Measurements from ENCODE around the gene GLTPD2.
"Not testable (repeated sequence)": the region's sequence is repeated elsewhere in the genome, so short reads cannot be mapped to it uniquely, and the experiment has no call there.

DNA sequence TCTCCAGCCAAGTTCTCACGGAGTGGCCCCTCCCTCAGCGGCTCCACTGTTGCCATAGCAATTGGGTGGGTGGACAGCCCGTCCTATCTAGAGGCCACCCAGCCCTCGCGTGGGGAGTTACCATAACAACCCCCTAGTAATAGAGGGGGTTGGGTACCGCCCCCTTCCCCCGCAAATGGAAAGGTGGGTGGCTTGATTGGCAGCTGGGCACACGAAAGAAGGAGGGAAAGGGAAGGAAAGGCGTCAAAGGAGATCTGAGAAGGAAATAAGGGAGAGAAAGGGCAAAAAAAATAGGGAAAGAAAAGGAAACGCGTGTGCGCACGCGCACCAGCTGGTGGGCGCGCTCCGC, 44.0 kb downstream of the GLTPD2 start:
- TF ChIP-seq POLR2AphosphoS5 (IDR thresholded peaks at IDR 0.05; ENCODE audit: low read depth); EZH2 (IDR thresholded peaks at IDR 0.05; ENCODE audit: low read depth, unreplicated experiment); EZH2phosphoT487 (IDR thresholded peaks at IDR 0.05; ENCODE audit: unreplicated experiment); CTCF (conservative IDR thresholded peaks at IDR 0.05; ENCODE audit: low read depth in 2 of 2); STAT1 (IDR thresholded peaks at IDR 0.05; ENCODE audit: unreplicated experiment); NANOG (IDR thresholded peaks at IDR 0.05; ENCODE audit: borderline replicate concordance); CREB1 (CRISPR knock-in tag; IDR thresholded peaks at IDR 0.05; ENCODE audit: low read depth); JUNB (IDR thresholded peaks at IDR 0.05; ENCODE audit: unreplicated experiment); ZNF114 (CRISPR knock-in tag; IDR thresholded peaks at IDR 0.05): not testable (repeated sequence)
- TF ChIP-seq, protein P1, sequence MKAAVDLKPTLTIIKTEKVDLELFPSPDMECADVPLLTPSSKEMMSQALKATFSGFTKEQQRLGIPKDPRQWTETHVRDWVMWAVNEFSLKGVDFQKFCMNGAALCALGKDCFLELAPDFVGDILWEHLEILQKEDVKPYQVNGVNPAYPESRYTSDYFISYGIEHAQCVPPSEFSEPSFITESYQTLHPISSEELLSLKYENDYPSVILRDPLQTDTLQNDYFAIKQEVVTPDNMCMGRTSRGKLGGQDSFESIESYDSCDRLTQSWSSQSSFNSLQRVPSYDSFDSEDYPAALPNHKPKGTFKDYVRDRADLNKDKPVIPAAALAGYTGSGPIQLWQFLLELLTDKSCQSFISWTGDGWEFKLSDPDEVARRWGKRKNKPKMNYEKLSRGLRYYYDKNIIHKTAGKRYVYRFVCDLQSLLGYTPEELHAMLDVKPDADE (IDR thresholded peaks at IDR 0.05): not testable (repeated sequence)
- TF ChIP-seq, protein P2, sequence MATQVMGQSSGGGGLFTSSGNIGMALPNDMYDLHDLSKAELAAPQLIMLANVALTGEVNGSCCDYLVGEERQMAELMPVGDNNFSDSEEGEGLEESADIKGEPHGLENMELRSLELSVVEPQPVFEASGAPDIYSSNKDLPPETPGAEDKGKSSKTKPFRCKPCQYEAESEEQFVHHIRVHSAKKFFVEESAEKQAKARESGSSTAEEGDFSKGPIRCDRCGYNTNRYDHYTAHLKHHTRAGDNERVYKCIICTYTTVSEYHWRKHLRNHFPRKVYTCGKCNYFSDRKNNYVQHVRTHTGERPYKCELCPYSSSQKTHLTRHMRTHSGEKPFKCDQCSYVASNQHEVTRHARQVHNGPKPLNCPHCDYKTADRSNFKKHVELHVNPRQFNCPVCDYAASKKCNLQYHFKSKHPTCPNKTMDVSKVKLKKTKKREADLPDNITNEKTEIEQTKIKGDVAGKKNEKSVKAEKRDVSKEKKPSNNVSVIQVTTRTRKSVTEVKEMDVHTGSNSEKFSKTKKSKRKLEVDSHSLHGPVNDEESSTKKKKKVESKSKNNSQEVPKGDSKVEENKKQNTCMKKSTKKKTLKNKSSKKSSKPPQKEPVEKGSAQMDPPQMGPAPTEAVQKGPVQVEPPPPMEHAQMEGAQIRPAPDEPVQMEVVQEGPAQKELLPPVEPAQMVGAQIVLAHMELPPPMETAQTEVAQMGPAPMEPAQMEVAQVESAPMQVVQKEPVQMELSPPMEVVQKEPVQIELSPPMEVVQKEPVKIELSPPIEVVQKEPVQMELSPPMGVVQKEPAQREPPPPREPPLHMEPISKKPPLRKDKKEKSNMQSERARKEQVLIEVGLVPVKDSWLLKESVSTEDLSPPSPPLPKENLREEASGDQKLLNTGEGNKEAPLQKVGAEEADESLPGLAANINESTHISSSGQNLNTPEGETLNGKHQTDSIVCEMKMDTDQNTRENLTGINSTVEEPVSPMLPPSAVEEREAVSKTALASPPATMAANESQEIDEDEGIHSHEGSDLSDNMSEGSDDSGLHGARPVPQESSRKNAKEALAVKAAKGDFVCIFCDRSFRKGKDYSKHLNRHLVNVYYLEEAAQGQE (IDR thresholded peaks at IDR 0.05; ENCODE audit: unreplicated experiment): not testable (repeated sequence)
- TF ChIP-seq, protein P3, sequence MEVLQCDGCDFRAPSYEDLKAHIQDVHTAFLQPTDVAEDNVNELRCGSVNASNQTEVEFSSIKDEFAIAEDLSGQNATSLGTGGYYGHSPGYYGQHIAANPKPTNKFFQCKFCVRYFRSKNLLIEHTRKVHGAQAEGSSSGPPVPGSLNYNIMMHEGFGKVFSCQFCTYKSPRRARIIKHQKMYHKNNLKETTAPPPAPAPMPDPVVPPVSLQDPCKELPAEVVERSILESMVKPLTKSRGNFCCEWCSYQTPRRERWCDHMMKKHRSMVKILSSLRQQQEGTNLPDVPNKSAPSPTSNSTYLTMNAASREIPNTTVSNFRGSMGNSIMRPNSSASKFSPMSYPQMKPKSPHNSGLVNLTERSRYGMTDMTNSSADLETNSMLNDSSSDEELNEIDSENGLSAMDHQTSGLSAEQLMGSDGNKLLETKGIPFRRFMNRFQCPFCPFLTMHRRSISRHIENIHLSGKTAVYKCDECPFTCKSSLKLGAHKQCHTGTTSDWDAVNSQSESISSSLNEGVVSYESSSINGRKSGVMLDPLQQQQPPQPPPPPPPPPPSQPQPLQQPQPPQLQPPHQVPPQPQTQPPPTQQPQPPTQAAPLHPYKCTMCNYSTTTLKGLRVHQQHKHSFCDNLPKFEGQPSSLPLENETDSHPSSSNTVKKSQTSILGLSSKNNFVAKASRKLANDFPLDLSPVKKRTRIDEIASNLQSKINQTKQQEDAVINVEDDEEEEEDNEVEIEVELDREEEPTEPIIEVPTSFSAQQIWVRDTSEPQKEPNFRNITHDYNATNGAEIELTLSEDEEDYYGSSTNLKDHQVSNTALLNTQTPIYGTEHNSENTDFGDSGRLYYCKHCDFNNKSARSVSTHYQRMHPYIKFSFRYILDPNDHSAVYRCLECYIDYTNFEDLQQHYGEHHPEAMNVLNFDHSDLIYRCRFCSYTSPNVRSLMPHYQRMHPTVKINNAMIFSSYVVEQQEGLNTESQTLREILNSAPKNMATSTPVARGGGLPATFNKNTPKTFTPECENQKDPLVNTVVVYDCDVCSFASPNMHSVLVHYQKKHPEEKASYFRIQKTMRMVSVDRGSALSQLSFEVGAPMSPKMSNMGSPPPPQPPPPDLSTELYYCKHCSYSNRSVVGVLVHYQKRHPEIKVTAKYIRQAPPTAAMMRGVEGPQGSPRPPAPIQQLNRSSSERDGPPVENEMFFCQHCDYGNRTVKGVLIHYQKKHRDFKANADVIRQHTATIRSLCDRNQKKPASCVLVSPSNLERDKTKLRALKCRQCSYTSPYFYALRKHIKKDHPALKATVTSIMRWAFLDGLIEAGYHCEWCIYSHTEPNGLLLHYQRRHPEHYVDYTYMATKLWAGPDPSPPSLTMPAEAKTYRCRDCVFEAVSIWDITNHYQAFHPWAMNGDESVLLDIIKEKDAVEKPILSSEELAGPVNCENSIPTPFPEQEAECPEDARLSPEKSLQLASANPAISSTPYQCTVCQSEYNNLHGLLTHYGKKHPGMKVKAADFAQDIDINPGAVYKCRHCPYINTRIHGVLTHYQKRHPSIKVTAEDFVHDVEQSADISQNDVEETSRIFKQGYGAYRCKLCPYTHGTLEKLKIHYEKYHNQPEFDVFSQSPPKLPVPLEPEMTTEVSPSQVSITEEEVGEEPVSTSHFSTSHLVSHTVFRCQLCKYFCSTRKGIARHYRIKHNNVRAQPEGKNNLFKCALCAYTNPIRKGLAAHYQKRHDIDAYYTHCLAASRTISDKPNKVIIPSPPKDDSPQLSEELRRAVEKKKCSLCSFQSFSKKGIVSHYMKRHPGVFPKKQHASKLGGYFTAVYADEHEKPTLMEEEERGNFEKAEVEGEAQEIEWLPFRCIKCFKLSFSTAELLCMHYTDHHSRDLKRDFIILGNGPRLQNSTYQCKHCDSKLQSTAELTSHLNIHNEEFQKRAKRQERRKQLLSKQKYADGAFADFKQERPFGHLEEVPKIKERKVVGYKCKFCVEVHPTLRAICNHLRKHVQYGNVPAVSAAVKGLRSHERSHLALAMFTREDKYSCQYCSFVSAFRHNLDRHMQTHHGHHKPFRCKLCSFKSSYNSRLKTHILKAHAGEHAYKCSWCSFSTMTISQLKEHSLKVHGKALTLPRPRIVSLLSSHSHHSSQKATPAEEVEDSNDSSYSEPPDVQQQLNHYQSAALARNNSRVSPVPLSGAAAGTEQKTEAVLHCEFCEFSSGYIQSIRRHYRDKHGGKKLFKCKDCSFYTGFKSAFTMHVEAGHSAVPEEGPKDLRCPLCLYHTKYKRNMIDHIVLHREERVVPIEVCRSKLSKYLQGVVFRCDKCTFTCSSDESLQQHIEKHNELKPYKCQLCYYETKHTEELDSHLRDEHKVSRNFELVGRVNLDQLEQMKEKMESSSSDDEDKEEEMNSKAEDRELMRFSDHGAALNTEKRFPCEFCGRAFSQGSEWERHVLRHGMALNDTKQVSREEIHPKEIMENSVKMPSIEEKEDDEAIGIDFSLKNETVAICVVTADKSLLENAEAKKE (CRISPR knock-in tag; IDR thresholded peaks at IDR 0.05): not testable (repeated sequence)

All from GM23338 (cell line).